Ramos (cell line): Measurements from ENCODE around the gene PLEKHA7.

Experiments used
- in situ Hi-C: fragments of 300-500 bp; cut with MboI; formaldehyde crosslinking; loops from one replicate; pipeline ENCODE4 v1.14.3; 2022; ENCODE audit warnings: low sequenced_read_pairs; ENCODE audit not compliant: unreplicated experiment

The PLEKHA7 gene

GRCh38 chr11:16862726-16863125 lies 151.5 kb downstream of the PLEKHA7 start:
- in situ Hi-C loops, result no loop called here

DNA sequence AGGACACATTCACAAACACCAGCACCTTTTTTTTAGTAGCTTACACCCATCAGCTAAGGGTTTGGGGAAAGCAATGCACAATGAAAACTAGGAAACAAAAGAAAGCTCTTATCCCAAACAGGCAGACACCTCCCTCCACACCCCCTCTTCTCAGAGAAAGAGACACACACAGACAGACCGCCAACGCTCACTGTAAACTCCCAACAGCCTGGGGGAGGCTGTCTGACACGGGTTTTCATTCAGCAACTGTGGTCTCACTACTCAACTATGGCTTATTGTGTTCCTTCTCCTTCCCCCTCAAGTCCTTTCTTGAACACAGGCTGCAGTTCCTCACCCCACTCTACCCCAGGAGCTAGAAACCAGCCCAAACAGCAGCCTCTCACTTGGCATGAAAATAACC lies 152.4 kb downstream of the PLEKHA7 start:
- in situ Hi-C loops, result no loop called here

GRCh38 chr11:16860617-16861016 lies 153.6 kb downstream of the PLEKHA7 start:
- in situ Hi-C loops, result no loop called here

- in situ Hi-C loops, result no loop called here
Observed at GRCh38 chr11:16859651-16860050, 154.6 kb downstream of the PLEKHA7 start.

- in situ Hi-C loops, result no loop called here
Observed at GRCh38 chr11:16857186-16857585, 157.0 kb downstream of the PLEKHA7 start.

GRCh38 chr11:16856022-16856471 lies 158.2 kb downstream of the PLEKHA7 start:
- in situ Hi-C loops, result no loop called here

- in situ Hi-C loops, result no loop called here
Observed at GRCh38 chr11:16854979-16855378, 159.2 kb downstream of the PLEKHA7 start.

DNA sequence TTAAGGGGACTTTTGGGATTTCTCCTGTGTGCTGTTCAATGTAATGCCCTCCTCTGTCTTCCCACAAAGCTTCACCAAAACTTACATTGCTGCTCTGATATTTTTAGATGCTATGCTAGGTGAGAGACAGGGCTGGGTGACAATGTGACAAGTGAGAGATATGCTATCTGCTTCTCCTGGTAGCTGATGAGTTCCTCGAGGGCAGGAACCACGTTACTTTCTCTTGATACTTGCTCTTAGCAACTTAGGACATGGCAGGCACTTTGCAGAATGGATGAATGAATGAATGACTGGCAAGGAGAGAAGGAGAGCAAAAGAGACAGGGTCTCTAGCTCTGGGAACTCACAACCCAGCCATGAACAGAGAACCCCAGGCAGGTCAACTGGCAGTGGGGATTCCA lies 160.4 kb downstream of the PLEKHA7 start:
- in situ Hi-C loops, result no loop called here

DNA sequence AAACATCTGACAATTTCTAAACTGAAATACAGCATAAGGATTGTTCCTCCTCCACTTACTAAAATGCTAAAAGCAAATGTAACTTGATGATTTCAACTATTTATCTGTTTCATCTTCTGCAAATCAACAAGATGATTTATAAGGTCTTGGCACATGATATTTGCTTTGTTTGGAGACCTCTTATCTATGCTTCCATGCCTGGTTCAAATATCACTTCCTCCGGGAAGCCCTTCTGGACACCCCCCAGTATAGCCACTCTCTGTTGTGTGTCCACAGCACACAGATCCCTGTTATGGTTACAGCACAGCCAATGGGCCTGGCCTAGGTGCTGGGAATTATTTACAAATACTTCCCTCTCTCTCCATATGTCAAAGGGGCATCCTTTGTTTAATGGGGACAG lies 160.9 kb downstream of the PLEKHA7 start:
- in situ Hi-C loops, result no loop called here

DNA sequence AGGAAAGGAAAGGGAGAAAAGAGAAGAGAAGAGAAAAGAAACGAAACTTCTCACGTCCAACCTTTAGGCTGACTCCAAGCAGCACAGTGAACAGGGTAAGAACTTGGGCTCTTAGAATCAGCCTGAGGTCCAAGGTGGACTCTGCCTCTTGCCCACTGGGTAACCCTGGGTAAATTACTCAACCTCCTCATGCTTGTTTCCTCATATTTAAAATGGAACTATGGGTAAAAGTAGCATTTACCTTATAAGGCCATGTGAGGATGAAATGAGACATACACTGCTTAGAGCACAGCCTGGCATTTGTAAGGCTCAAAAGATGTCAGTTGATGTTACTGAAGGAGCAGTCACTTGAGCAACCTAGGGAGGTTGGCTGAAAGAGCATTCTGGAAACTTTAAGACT lies 167.9 kb downstream of the PLEKHA7 start:
- in situ Hi-C loops, result no loop called here

DNA sequence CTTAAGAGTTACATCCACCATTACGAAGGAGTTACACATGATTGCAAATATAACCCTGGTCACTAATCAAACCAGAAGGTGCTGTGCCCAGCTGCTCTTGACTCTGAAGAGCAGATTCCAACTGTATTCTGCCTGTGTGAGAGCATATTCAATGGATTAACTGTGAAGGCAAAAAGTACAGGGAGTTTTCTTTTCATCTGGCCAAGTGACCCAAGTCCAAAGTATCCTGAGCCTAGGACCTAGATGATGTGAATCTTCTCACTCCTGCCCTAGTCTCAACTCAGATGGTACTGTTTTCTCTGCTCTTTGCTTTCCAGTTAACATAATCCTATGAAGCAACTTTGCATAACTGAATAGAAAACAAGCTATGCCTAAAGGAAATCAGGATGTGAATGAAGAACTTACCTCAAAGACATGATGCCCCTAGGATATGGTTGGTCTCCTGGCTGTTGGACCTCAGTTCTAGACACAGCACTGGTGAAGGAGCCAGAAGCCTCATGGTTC lies 169.9 kb downstream of the PLEKHA7 start:
- in situ Hi-C loops, result no loop called here

- in situ Hi-C loops, result no loop called here
Observed at GRCh38 chr11:16843294-16843693, 170.9 kb downstream of the PLEKHA7 start.

GRCh38 chr11:16841984-16842383 lies 172.2 kb downstream of the PLEKHA7 start:
- in situ Hi-C loops, result no loop called here

- in situ Hi-C loops, result no loop called here
Observed at GRCh38 chr11:16841481-16841880, 172.7 kb downstream of the PLEKHA7 start.

DNA sequence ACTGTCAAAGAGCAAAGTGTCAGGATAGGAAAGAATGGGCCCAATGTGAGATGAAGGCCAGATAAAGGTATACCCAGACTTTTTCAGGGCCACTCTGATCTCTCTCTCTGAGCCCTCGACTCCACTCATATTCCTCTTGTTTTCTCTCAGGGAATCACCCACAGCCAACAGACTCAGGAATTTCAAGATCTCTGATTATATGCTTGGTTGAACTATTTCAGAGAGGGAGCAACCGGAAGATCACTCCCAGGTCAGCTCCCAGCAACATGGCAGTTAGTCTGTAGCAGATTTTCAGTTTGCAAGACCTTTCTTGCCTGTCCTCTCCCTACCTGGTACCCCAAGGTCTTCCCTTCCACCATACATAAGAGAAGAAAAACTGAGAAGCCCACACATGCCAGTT lies 173.3 kb downstream of the PLEKHA7 start:
- in situ Hi-C loops, result no loop called here

DNA sequence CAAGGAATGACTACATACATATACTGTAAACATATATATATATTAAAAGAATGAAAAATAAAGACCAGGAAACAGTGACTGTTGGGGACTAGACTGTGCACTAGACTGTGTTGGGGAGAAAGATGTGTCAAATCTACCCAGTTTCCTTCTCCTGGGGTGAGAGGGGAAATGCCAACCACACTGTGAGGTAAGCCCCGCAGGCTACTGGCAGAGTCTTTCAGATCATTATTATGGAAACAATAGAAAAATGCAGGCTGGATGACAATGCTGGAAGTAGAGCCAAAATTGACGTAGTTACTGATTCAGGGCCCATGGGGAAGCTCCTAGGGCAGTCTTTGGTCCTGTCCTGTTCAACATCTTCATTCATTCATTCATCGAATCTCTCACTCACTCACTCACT lies 174.4 kb downstream of the PLEKHA7 start:
- in situ Hi-C loops, result no loop called here

- in situ Hi-C loops, result no loop called here
Observed at GRCh38 chr11:16834384-16834783, 179.8 kb downstream of the PLEKHA7 start.

GRCh38 chr11:16833026-16833425 lies 181.2 kb downstream of the PLEKHA7 start:
- in situ Hi-C loops, result no loop called here

- in situ Hi-C loops, result no loop called here
Observed at GRCh38 chr11:16832193-16832539, 182.0 kb downstream of the PLEKHA7 start.

DNA sequence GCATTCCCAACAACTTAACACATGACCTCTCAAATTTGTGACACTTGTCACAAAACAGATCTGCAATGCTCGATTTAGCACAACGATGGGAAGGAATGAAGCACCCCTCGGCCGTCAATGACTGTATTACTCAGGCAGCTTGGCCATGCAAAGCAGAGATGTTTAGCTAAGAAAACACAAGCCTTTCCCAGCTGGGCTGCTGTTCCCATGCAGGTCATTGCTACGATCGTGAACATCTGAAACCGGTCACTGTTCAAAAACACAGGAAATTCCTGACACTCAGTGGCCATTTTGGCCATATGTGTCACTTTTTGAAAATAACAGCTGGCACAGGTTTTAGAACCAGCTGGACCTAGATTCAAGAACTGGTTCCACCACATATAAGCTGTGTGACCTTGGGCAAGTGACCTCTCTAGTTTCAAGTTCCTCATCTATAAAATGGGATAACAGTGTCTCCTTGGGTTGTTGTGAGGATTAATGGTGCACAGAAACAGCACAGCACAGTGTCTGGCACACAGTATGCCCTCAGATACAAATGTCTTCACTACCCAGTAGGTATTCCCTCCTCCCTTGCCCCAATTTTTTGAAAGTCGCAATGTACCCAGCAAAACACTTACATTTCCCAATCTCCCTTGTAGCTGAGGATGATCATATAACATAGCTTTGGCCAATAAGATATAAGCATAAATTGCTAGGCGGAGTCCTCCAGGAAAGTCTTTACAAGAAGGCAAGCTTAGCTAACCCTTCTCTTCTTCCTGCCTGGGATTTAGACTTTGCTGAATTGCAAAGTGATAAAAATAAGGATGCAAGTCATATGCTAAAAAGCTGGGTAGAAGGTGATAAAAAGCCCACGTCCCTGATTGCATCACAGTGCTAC lies 182.7 kb downstream of the PLEKHA7 start:
- in situ Hi-C loops, result no loop called here

- in situ Hi-C loops, result loop anchor here (10.0 kb wide), 1 partner anchor 238 kb away; no protein-coding TSS in a partner anchor
Observed at GRCh38 chr11:16827139-16827538, 187.1 kb downstream of the PLEKHA7 start.

- in situ Hi-C loops, result loop anchor here (10.0 kb wide), 1 partner anchor 239 kb away; no protein-coding TSS in a partner anchor
Observed at GRCh38 chr11:16825968-16826367, 188.2 kb downstream of the PLEKHA7 start.
